NCI-H1092 treated with DMSO at 0.1 percent for 48 hours (cell line): Measurements from ENCODE around the gene ATG12.
A peak's percentile ranks its signal among the peaks of the same experiment; 100 is the strongest.
"Not testable (repeated sequence)": the region's sequence is repeated elsewhere in the genome, so short reads cannot be mapped to it uniquely, and the experiment has no call there.

Experiments
- DNase-seq: peaks from one replicate; lab custom pipeline; 2025; lab: John Stamatoyannopoulos, UW

ATG12 gene

DNA sequence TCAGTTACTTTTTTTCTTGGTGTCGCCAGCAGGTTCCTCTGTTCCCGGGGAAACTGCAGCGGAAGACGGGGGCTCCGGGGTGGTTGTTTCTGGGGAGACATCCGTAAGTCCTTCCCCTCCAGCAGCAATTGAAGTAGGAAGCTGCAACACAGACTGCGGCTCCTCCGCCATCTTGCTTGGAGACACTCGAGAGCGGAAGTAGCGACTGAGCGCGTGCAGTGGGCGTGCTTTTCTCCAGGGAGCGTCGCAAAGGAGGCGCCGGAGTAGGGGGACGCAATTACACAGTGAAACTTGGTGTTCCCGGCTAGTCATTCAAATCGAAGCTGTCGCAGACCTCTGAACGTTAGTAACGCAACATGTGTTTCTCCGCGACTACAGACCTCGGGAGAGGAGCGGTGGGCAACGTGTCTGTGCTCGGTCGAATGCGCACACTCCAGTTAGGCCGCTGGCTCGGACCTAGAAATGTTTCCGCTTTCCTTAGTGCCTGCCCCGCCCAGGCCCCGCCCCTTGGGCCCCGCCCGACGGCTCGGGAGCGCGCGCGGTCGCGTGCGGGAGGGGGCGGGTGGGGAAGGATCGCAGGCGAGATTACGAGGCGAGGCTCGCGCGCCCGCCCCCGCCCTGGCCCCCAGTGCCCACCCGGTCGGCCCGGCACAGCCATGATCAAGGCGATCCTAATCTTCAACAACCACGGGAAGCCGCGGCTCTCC lies at the start of gene ATG12, which contains the start of gene AP3S1:
ATG12 (minus strand) TSS at position 184 of the 707 bp plus-strand sequence; CDS start at position 171, 13 bp downstream.
AP3S1 (plus strand) TSS at position 554 of the 707 bp plus-strand sequence; CDS start at position 657, 103 bp downstream.
- DNase-seq = peak; percentile 87

GRCh38 chr5:115888027-115888426 lies 46.7 kb upstream of the ATG12 start:
- no peak for DNase-seq

- DNase-seq = not testable (repeated sequence)
Observed at GRCh38 chr5:115885208-115885607, 43.8 kb upstream of the ATG12 start.

DNA sequence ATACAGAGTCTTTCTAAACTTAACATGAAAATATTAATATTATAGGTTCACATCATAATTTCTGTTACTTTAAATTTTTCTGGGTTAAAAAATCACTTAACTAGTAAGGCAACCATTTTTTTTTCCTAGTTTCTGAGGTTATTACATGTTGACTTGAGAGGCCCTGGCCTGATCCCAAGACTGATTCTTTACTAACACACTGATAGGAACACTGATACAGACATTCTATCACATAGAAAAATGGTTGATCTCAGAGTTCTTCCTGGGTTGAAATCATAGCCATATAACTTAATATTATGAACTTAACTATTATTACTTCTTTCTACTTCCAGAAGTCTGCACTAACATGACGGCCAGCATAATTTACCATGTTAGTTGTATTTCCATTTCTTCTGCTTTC lies 43.3 kb upstream of the ATG12 start:
- no peak for DNase-seq

DNA sequence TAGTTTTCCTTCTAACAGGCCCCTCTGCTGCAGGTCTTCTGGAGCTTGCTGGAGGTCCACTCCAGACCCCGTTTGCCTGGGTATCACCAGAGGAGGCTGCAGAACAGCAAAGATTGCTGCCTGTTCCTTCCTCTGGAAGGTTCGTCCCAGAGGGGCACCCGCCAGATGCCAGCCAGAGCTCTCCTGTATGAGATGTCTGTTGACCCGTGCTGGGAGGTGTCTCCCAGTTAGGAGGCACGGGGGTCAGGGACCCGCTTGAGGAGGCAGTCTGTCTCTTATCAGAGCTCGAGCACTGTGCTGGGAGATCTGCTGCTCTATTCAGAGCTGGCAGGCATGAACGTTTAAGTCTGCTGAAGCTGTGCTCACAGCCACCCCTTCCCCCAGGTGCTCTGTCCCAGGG lies 41.1 kb upstream of the ATG12 start:
- DNase-seq = not testable (repeated sequence)

DNA sequence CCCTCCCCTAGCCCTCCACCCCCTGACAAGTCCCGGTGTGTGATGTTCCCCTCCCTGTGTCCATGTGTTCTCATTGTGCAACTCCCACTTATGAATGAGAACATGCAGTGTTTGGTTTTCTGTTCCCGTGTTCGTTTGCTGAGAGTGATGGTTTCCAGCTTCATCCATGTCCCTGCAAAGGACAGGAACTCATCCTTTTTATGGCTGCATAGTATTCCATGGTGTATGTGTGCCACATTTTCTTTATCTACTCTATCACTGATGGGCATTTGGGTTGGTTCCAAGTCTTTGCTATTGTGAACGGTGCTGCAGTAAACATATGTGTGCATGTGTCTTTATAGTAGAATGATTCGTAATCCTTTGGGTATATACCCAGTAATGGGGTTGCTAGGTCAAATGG lies 36.0 kb upstream of the ATG12 start:
- not testable (repeated sequence) for DNase-seq

GRCh38 chr5:115875447-115875846 lies 34.1 kb upstream of the ATG12 start:
- DNase-seq = no peak

DNA sequence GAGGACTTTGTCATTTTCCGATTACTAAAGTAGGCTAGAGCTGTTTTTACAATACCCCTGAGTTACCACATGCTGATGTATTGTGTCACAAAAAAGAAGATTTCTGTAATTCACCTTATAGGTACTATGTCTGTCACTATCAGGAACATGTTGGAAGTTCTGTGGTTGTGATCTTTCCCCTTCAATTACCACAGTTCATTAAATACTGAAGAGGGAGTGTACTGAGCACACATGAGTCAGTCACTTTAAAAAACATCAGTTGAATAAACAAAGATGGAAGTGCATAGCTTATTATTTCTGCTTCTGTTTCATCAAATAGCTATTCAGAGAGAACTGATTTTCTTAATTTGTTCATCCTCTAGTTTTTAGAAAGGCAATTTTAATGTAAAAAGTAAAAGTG lies 32.0 kb upstream of the ATG12 start:
- DNase-seq = peak; percentile 1

DNA sequence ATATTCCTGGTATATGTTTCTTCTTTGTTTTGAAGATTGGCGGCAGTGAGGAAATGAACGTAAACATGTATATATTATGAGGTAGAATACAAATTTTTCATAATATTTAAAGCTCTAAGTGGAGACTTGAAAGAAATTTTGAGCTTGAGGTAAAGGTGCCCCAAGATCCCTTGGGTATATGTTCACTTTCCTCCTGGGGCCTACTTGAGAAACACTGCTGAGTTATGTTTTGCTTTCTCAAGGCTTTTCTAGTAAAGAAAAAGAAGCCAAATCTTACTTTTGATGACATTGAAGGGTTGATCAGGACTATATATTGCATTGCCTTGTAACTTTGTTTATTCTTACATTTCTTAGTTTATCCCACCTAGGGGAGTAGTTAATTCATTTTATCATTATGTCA lies 31.1 kb upstream of the ATG12 start:
- DNase-seq = no peak

- no peak for DNase-seq
Observed at GRCh38 chr5:115869256-115869795, 28.0 kb upstream of the ATG12 start.

DNA sequence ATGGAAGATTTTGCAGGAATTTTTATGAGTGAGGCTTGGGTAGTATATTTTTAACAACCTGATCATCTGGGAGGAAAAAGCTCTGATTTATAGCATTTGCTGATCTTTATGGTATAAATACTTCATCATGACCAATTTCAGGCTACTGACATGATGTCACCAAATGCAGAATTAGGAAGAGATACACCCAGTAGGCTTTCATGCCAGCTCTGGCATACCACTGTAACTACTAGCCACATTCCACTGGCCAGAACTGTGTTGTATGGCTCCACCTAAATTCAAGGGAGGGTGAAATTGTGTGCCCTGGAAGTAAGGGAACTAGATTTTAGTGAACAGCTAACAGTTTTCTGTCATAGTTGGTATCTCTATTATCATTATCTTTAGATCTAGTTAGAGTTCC lies 18.0 kb upstream of the ATG12 start:
- no peak for DNase-seq

DNA sequence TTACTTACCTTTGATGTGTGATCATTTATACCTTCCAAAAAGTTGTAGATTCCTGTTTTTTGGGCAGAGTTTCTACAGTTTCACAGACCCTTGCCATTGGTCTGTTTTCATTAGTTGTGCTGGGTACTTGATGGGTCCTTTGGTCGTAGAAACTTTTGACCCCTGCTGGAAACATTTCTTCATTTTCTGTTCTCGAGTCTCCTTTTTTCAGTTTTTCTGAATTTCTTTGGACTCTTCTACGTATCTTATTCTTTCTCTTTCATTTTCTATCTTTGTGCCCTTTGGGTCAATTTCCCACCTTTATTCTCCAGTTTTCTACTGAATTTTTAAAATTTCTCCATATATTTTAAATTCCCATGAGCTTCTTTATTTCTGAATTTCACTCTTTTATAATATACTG lies 17.0 kb upstream of the ATG12 start:
- DNase-seq = no peak

DNA sequence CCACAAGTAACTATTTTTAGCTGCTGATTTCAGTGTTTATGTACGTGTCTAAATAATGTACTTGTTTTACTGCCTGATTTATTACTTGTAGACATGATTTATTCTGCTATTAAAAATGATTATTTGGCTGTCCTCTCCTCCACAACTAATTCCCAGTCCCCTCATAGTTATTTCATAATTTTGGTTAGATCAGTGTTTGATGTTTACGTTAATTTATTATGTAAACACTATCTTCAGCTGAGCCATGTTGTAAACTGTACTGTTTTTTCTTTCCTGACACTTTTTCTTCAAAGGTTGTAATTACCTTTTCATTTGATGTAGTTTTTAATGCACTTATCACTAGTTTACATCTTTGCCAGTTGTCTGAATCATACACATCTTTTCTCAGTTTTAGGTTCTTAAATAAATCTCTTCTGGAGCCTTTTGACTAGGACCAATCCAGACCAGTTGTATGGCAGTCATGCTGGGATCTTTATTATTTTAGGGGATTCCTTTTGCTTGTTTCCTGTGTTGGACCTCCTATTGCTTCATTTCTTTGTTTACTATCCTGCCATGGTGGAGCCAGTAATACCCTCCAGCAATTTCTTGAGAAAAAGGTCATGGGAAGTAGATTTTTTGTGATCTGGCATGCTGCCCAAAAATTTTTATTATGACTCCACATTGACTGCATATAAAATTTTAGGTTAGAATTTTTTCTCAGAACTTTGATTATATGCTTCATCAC lies 16.4 kb upstream of the ATG12 start:
- DNase-seq = no peak

- no peak for DNase-seq
Observed at GRCh38 chr5:115857057-115857479, 15.7 kb upstream of the ATG12 start.

DNA sequence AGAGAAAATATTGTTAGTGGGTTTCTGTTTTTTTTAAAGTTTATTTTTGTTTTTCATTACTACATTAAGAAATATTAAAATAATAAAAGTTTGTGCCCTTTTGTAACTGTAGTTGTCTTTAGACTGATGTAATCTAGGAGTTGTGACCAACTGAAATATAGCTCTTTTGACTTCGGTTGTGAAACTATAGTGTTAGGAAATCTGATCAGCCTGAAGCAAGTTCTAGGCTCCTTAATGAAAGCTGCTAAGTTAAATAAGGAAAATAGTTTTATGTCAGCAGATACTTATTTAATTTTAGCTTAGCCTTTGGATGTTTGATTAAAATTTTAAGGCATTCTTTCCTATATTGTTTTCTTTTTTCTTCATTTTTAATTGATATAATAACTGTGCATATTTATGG lies 14.6 kb upstream of the ATG12 start:
- DNase-seq = no peak

GRCh38 chr5:115854139-115854538 lies 12.8 kb upstream of the ATG12 start:
- DNase-seq = no peak

- no peak for DNase-seq
Observed at GRCh38 chr5:115850744-115851416, 9.5 kb upstream of the ATG12 start.

GRCh38 chr5:115849258-115849798 lies 8.0 kb upstream of the ATG12 start:
- no peak for DNase-seq

DNA sequence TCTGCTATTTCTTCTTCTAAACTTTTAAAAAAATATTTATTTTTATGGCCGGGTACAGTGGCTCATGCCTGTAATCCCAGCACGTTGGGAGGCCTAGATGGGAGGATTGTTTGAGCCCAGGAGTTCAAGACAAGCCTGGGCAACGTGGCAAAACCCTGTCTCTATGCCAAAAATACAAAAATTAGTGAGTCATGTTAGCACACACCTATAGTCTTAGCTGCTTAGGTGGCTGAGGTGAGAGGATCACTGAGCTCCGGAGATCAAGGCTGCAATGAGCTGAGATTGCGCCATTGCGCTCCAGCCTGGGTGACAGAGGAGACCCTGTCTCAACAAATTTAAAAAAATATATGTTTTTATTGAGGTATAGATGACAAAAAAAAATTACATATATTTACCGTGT lies 5.9 kb upstream of the ATG12 start:
- no peak for DNase-seq

DNA sequence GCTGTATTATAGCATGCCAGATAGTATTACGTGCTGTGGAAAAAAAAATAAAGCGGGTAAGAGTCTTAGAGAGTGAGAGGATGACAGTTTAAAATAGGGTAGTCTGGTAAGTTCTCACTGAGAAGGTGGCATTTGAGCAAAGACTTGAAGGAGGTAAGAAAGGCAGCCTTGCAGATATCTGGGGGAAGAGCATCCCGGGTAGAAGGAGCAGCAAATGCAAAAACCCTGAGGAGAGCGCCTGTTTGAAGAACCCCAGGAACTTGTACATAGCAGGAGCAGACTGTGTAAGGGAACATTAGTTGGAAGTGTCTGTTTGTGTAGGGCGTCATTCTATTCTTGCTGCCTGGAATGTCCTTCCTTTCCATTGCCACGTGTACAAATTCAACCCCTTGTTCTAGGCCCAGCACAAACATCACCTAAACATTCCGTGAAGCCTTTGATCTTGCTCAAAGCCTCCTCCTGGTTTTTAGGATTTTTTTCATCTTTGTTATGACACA lies 3.0 kb upstream of the ATG12 start:
- no peak for DNase-seq

DNA sequence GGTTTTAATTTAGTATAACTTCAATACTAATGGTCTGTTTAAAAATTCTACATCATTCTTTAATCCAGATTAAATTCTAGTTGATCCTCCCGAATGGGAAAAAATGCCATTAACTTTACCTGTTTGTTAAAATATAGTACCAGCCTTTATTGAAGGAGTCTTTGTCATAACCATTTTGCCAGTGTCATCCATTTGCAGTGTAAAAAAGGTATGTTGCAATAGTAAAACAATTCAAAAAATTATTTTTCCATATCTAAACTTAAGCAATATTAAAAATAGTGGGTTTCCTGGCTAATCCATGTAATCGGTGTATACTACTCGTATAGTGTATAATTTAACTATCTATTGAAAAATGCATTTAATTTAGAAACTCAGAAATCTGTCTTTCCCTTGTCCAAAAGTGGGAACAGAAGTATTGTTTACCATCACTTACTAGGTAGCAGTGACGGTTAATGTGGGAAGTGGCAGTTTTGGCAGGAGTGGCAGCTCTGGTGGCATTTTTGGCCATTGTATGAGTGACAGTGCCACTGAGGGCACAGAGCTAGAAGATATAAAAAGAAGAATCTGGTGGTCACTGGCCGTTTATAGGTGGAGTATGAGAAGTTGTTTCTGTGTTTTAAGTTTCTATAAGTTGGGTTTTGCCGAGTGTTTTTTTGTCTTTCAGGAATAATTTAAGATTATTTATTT lies 2.2 kb upstream of the ATG12 start:
- DNase-seq = no peak

- peak; percentile 3 for DNase-seq
Observed at GRCh38 chr5:115842952-115843351, 1.6 kb upstream of the ATG12 start.
